ENCODE measurements around the gene CHIC2.

The CHIC2 gene

GRCh38 chr4:53962516-53963225 is 101.7 kb downstream of the CHIC2 start:
- no peak for TF ChIP-seq ZFX (IDR thresholded peaks at IDR 0.05)
- no peak for TF ChIP-seq CTCF (conservative IDR thresholded peaks at IDR 0.05)
- H3K27ac ChIP-seq: no peak overlapping the region

GRCh38 chr4:53961351-53961750 is 103.1 kb downstream of the CHIC2 start:
- H3K27ac ChIP-seq: no peak overlapping the region
- TF ChIP-seq ZFX (IDR thresholded peaks at IDR 0.05) (no peak), CTCF (conservative IDR thresholded peaks at IDR 0.05) (no peak)

GRCh38 chr4:53960843-53961242 is 103.6 kb downstream of the CHIC2 start:
- TF ChIP-seq ZFX (IDR thresholded peaks at IDR 0.05) (no peak), CTCF (conservative IDR thresholded peaks at IDR 0.05) (no peak)
- H3K27ac ChIP-seq: no peak overlapping the region

Data from C4-2B (cell line).